IMR-90 (cell line): ENCODE data around the gene GHR.

Experiments used
- BHLHE40 ChIP-seq: fragments of 150-350 bp; IDR thresholded peaks from 2 replicates; pipeline ENCODE4 v1.6.1; 2016; ENCODE audit warnings: mild to moderate bottlenecking, low read depth, low read length
- CEBPB ChIP-seq: IDR thresholded peaks from 2 replicates; pipeline ENCODE4 v1.6.1; 2012; ENCODE audit warnings: low read depth, low read length, improper control_type of control experiment
- MAZ ChIP-seq: IDR thresholded peaks from 2 replicates; pipeline ENCODE4 v1.6.1; 2012; ENCODE audit warnings: low read depth, mild to moderate bottlenecking, low read length, improper control_type of control experiment, moderate library complexity, borderline replicate concordance
- POLR2A ChIP-seq: IDR thresholded peaks from 2 replicates; pipeline ENCODE4 v1.6.1; 2012; ENCODE audit warnings: mild to moderate bottlenecking, low read depth, low read length
- RCOR1 ChIP-seq: IDR thresholded peaks from 2 replicates; pipeline ENCODE4 v1.6.1; 2012; ENCODE audit warnings: mild to moderate bottlenecking, low read length, improper control_type of control experiment; ENCODE audit not compliant: insufficient replicate concordance
- RFX5 ChIP-seq: IDR thresholded peaks from 2 replicates; pipeline ENCODE4 v1.8.0; 2012; ENCODE audit warnings: low read depth, mild to moderate bottlenecking, low read length, moderate library complexity
- USF2 ChIP-seq: fragments of 150-350 bp; IDR thresholded peaks from 2 replicates; pipeline ENCODE4 v1.6.1; 2017; ENCODE audit warnings: mild to moderate bottlenecking, antibody characterized with exemption, low read length, low read depth
- TF ChIP-seq, protein P1 (sequence below): conservative IDR thresholded peaks from 2 replicates; pipeline ENCODE4 v1.5.1; 2012; ENCODE audit warnings: mild to moderate bottlenecking, low read depth, low read length, improper control_type of control experiment
- TF ChIP-seq, protein P2 (sequence below): fragments of 150-350 bp; IDR thresholded peaks from 2 replicates; pipeline ENCODE4 v1.6.1; 2016; ENCODE audit warnings: low read depth, mild to moderate bottlenecking, low read length, moderate library complexity, borderline replicate concordance

DNA sequence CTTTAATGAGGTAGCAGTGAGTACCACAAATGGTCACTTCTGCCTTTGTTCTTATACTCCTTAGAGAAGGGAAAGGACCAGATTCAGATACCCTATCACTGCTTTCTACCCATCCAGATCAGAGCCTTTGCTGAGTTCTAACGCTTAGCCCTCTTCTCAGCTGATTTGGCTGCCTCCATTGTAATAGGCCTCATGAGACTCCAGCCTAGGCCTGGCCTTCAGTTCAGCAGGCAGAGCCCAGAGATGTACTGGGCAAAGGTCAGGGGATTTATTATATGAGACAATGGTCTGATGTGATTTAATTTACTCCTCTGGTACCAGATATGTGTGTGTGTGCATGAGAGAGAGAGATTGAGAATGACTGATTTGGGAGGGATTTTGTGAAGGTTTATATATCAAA, 124.7 kb downstream of the GHR start:
- TF ChIP-seq, protein P1, sequence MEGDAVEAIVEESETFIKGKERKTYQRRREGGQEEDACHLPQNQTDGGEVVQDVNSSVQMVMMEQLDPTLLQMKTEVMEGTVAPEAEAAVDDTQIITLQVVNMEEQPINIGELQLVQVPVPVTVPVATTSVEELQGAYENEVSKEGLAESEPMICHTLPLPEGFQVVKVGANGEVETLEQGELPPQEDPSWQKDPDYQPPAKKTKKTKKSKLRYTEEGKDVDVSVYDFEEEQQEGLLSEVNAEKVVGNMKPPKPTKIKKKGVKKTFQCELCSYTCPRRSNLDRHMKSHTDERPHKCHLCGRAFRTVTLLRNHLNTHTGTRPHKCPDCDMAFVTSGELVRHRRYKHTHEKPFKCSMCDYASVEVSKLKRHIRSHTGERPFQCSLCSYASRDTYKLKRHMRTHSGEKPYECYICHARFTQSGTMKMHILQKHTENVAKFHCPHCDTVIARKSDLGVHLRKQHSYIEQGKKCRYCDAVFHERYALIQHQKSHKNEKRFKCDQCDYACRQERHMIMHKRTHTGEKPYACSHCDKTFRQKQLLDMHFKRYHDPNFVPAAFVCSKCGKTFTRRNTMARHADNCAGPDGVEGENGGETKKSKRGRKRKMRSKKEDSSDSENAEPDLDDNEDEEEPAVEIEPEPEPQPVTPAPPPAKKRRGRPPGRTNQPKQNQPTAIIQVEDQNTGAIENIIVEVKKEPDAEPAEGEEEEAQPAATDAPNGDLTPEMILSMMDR, result no peak
- no peak for TF ChIP-seq USF2
- TF ChIP-seq MAZ, result no peak
- no peak for TF ChIP-seq POLR2A
- TF ChIP-seq, protein P2, sequence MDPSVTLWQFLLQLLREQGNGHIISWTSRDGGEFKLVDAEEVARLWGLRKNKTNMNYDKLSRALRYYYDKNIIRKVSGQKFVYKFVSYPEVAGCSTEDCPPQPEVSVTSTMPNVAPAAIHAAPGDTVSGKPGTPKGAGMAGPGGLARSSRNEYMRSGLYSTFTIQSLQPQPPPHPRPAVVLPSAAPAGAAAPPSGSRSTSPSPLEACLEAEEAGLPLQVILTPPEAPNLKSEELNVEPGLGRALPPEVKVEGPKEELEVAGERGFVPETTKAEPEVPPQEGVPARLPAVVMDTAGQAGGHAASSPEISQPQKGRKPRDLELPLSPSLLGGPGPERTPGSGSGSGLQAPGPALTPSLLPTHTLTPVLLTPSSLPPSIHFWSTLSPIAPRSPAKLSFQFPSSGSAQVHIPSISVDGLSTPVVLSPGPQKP, result no peak
- no peak for TF ChIP-seq RCOR1
- no peak for TF ChIP-seq CEBPB
- TF ChIP-seq BHLHE40, result no peak
- TF ChIP-seq RFX5, result no peak
